Inferior parietal cortex (tissue), 1 donor: Measurements from ENCODE around the gene GTPBP6.
"Not testable (repeated sequence)": the region's sequence is repeated elsewhere in the genome, so short reads cannot be mapped to it uniquely, and the experiment has no call there.

ENCODE experiments used
- DNase-seq: peaks from one replicate; pipeline ENCODE4 v3.0.0-alpha.2; 2016; ENCODE audit errors: extremely low spot score

GTPBP6 gene

GRCh38 chrX:292900-293897 is 25.4 kb downstream of the GTPBP6 start:
- DNase-seq: no peak

- no peak for DNase-seq
These were observed 27.1 kb downstream of the GTPBP6 start for GRCh38 chrX:291411-291901.

GRCh38 chrX:290476-291166 is 28.0 kb downstream of the GTPBP6 start:
- DNase-seq: no peak

GRCh38 chrX:288561-288991 is 30.0 kb downstream of the GTPBP6 start:
- DNase-seq: no peak

- DNase-seq: no peak
These were observed 30.9 kb downstream of the GTPBP6 start for GRCh38 chrX:287670-288069.

- no peak for DNase-seq
These were observed 33.4 kb downstream of the GTPBP6 start for GRCh38 chrX:285076-285677.

- peak; percentile 92 for DNase-seq
These were observed 35.3 kb downstream of the GTPBP6 start for GRCh38 chrX:283115-283845.

- DNase-seq: not testable (repeated sequence)
These were observed 36.5 kb downstream of the GTPBP6 start for GRCh38 chrX:282000-282681.

GRCh38 chrX:281166-281999 is 37.2 kb downstream of the GTPBP6 start, which contains the start of gene PLCXD1:
PLCXD1 (plus strand) TSS chrX:281381; CDS start chrX:284188, 2,807 bp downstream.
- peak; percentile 53 for DNase-seq

- not testable (repeated sequence) for DNase-seq
These were observed 37.9 kb downstream of the GTPBP6 start for GRCh38 chrX:280722-281121.

GRCh38 chrX:279757-280604 is 38.6 kb downstream of the GTPBP6 start:
- not testable (repeated sequence) for DNase-seq

GRCh38 chrX:276581-277201 is 41.9 kb downstream of the GTPBP6 start:
- DNase-seq: no peak

- peak; percentile 47 for DNase-seq
These were observed 42.5 kb downstream of the GTPBP6 start for GRCh38 chrX:275967-276580.

GRCh38 chrX:275476-275966 is 43.1 kb downstream of the GTPBP6 start:
- no peak for DNase-seq

- no peak for DNase-seq
These were observed 43.6 kb downstream of the GTPBP6 start for GRCh38 chrX:274904-275475.

- DNase-seq: no peak
These were observed 47.7 kb downstream of the GTPBP6 start for GRCh38 chrX:270848-271367.

- DNase-seq: no peak
These were observed 50.8 kb downstream of the GTPBP6 start for GRCh38 chrX:267771-268261.
